Sigmoid colon (tissue), 4 donors: ENCODE results near the gene CSTB.

Source experiments
- CTCF ChIP-seq, 4 experiments: fragments of 450-650 bp in 3 of 4; fragments of 200-600 bp in 1 of 4; IDR thresholded peaks; one replicate each; pipeline ENCODE4 v1.5.1; 2016 to 2019; ENCODE audit warnings: antibody characterized with exemption in 4 of 4, mild to moderate bottlenecking in 3 of 4, moderate library complexity in 2 of 4
- EP300 ChIP-seq, 4 donors: sonication (generic); formaldehyde crosslinking; IDR thresholded peaks; one replicate each; pipeline ENCODE4 v1.6.1; 2017; ENCODE audit warnings: antibody characterized with exemption in 4 of 4
- POLR2A ChIP-seq, 2 donors: fragments of 450-650 bp; IDR thresholded peaks; one replicate each; pipeline ENCODE4 v1.6.1; 2016; ENCODE audit warnings: antibody characterized with exemption in 2 of 2, mild to moderate bottlenecking in 2 of 2, moderate library complexity in 2 of 2
- POLR2AphosphoS5 ChIP-seq, 4 donors: sonication (generic); formaldehyde crosslinking; IDR thresholded peaks; one replicate each; pipeline ENCODE4 v1.6.1; 2017; ENCODE audit warnings: antibody characterized with exemption in 4 of 4

- TF ChIP-seq CTCF (IDR thresholded peaks at IDR 0.05) (no peak), POLR2AphosphoS5 (IDR thresholded peaks at IDR 0.05) (no peak), POLR2A (IDR thresholded peaks at IDR 0.05) (no peak), EP300 (IDR thresholded peaks at IDR 0.05) (no peak)
Measured at GRCh38 chr21:43763901-43764523, 12.1 kb downstream of the CSTB start.
